ENCODE results near the gene CLPSL1.

- TF ChIP-seq CTCF (conservative IDR thresholded peaks at IDR 0.05): no peak
- no peak for TF ChIP-seq EZH2 (IDR thresholded peaks at IDR 0.05; ENCODE audit: low read depth)
Observed at GRCh38 chr6:35786810-35787209, 6.0 kb downstream of the CLPSL1 start.

All from PC-9 (cell line).